ENCODE measurements around the gene PATL1.

DNA sequence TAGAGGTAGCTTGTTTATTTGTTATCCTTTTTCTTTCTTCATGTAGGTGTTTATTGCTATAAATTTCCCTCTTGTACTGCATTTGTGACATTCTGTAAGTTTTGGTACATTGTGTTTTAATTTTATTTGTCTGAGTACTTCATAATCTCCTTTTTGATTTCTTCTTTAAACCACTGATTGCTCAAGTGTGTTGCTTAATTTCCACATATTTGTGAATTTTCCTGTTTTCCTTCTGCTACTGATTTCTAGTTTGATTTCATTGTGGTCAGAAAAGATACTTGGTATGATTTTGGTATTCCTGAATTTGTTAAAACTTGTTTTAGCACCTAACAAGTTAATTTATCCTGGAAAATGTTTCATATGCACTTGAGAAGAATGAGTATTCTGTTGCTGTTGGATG is 29.7 kb upstream of the PATL1 start:
- TF ChIP-seq POLR2A (IDR thresholded peaks at IDR 0.05; ENCODE audit: control extremely low read depth in 1 of 2, low read depth in 2 of 2, low read length in 2 of 2), result no peak
- TF ChIP-seq, protein P1, sequence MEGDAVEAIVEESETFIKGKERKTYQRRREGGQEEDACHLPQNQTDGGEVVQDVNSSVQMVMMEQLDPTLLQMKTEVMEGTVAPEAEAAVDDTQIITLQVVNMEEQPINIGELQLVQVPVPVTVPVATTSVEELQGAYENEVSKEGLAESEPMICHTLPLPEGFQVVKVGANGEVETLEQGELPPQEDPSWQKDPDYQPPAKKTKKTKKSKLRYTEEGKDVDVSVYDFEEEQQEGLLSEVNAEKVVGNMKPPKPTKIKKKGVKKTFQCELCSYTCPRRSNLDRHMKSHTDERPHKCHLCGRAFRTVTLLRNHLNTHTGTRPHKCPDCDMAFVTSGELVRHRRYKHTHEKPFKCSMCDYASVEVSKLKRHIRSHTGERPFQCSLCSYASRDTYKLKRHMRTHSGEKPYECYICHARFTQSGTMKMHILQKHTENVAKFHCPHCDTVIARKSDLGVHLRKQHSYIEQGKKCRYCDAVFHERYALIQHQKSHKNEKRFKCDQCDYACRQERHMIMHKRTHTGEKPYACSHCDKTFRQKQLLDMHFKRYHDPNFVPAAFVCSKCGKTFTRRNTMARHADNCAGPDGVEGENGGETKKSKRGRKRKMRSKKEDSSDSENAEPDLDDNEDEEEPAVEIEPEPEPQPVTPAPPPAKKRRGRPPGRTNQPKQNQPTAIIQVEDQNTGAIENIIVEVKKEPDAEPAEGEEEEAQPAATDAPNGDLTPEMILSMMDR (IDR thresholded peaks at IDR 0.05; ENCODE audit: control extremely low read depth in 1 of 3, insufficient read depth in 1 of 3, low read depth in 1 of 3, low read length in 3 of 3), result no peak
- no peak for TF ChIP-seq BRCA1 (IDR thresholded peaks at IDR 0.05; ENCODE audit: low read depth, low read length)
- no peak for TF ChIP-seq EZH2 (IDR thresholded peaks at IDR 0.05; ENCODE audit: low read depth, low read length, severe bottlenecking)
- TF ChIP-seq GABPA (IDR thresholded peaks at IDR 0.05; ENCODE audit: borderline replicate concordance, insufficient read depth, low read length), result no peak
- no peak for TF ChIP-seq RAD21 (IDR thresholded peaks at IDR 0.05 in 1 of 2, conservative IDR thresholded peaks at IDR 0.05 in 1 of 2; ENCODE audit: low read depth in 2 of 2, low read length in 2 of 2)
- no peak for TF ChIP-seq SRF (IDR thresholded peaks at IDR 0.05; ENCODE audit: low read depth, low read length)
- no peak for TF ChIP-seq SP1 (IDR thresholded peaks at IDR 0.05; ENCODE audit: low read depth, low read length)
- TF ChIP-seq YY1 (IDR thresholded peaks at IDR 0.05; ENCODE audit: low read depth, low read length), result no peak
- TF ChIP-seq EGR1 (IDR thresholded peaks at IDR 0.05; ENCODE audit: borderline replicate concordance, low read depth, low read length), result no peak
- TF ChIP-seq EP300 (IDR thresholded peaks at IDR 0.05; ENCODE audit: borderline replicate concordance in 1 of 2, low read depth in 2 of 2, low read length in 2 of 2), result no peak
- no peak for TF ChIP-seq TAF1 (IDR thresholded peaks at IDR 0.05; ENCODE audit: low read depth, low read length)
- no peak for TF ChIP-seq SUZ12 (IDR thresholded peaks at IDR 0.05; ENCODE audit: low read length)
- TF ChIP-seq GTF2F1 (IDR thresholded peaks at IDR 0.05; ENCODE audit: borderline replicate concordance, low read depth, low read length), result no peak

All from H1 (cell line).